GM18511 (cell line): ENCODE data around the gene UPF2.

Source experiments
- ATAC-seq: cut with Tn5 transposase; IDR thresholded peaks from one replicate; pipeline ENCODE4 v1.9.1; 2021; ENCODE audit warnings: mild to moderate bottlenecking, moderate library complexity; ENCODE audit not compliant: unreplicated experiment

The UPF2 gene

GRCh38 chr10:11886851-11887250 is 155.8 kb downstream of the UPF2 start:
- ATAC-seq, result peak; percentile 58

GRCh38 chr10:11886138-11886474 is 156.5 kb downstream of the UPF2 start:
- ATAC-seq, result no peak

GRCh38 chr10:11885437-11886137 is 157.0 kb downstream of the UPF2 start:
- ATAC-seq, result no peak

GRCh38 chr10:11884706-11885423 is 157.7 kb downstream of the UPF2 start:
- no peak for ATAC-seq

GRCh38 chr10:11882646-11883375 is 159.8 kb downstream of the UPF2 start:
- no peak for ATAC-seq

GRCh38 chr10:11881477-11882417 is 160.9 kb downstream of the UPF2 start:
- no peak for ATAC-seq

GRCh38 chr10:11881030-11881476 is 161.6 kb downstream of the UPF2 start:
- no peak for ATAC-seq

GRCh38 chr10:11880151-11881029 is 162.2 kb downstream of the UPF2 start:
- ATAC-seq, result no peak

GRCh38 chr10:11879387-11880094 is 163.1 kb downstream of the UPF2 start:
- no peak for ATAC-seq

- ATAC-seq, result no peak
These were observed 163.8 kb downstream of the UPF2 start for GRCh38 chr10:11878776-11879175.

GRCh38 chr10:11877591-11877905 is 165.1 kb downstream of the UPF2 start:
- ATAC-seq, result no peak

GRCh38 chr10:11876805-11877590 is 165.6 kb downstream of the UPF2 start:
- no peak for ATAC-seq

GRCh38 chr10:11876324-11876723 is 166.3 kb downstream of the UPF2 start:
- no peak for ATAC-seq

- ATAC-seq, result no peak
These were observed 166.9 kb downstream of the UPF2 start for GRCh38 chr10:11875494-11876281.

GRCh38 chr10:11874568-11875493 is 167.8 kb downstream of the UPF2 start:
- peak; percentile 41 for ATAC-seq

GRCh38 chr10:11871466-11871865 is 171.1 kb downstream of the UPF2 start:
- no peak for ATAC-seq
